Gastroesophageal sphincter (tissue), 4 donors: ENCODE results near the gene AEBP1. TPM values are rescaled to one million over a fixed set of nuclear protein-coding genes. Genes with fewer than 3 reads are reported as not detected.

Source experiments
- ATAC-seq: fragments of 150-250 bp; one replicate; pipeline ENCODE4 v1.9.1; 2016; ENCODE audit warnings: mild to moderate bottlenecking, moderate library complexity
- H3K27ac ChIP-seq, 4 donors: fragments of 200-600 bp; sonication (generic) in 3 of 4; 1 replicate in 3 of 4; 2 replicates in 1 of 4; pipeline ENCODE4 v1.5.1; 2016 to 2019
- H3K27me3 ChIP-seq: fragments of 200-600 bp; sonication (generic); one replicate; pipeline ENCODE4 v1.5.1; 2019
- H3K36me3 ChIP-seq, 2 donors: fragments of 200-600 bp; sonication (generic); one replicate each; pipeline ENCODE4 v1.5.1; 2019; ENCODE audit warnings: control low read depth in 1 of 2
- H3K4me1 ChIP-seq, 3 donors: fragments of 200-600 bp; sonication (generic); 1 replicate in 2 of 3; 2 replicates in 1 of 3; pipeline ENCODE4 v1.5.1; 2016 to 2019; ENCODE audit warnings: control low read depth in 2 of 3
- H3K4me3 ChIP-seq, 2 donors: fragments of 200-600 bp; sonication (generic); one replicate each; pipeline ENCODE4 v1.5.1; 2019; ENCODE audit warnings: mild to moderate bottlenecking in 1 of 2, moderate library complexity in 1 of 2
- H3K9me3 ChIP-seq, 3 donors: fragments of 200-600 bp; sonication (generic); one replicate each; pipeline ENCODE4 v1.5.1; 2017 to 2019; ENCODE audit warnings: control low read depth in 2 of 3
- EP300 ChIP-seq: sonication (generic); formaldehyde crosslinking; IDR thresholded peaks from one replicate; pipeline ENCODE4 v1.6.1; 2017; ENCODE audit warnings: antibody characterized with exemption, mild to moderate bottlenecking
- POLR2A ChIP-seq, 2 donors: fragments of 450-650 bp; IDR thresholded peaks; one replicate each; pipeline ENCODE4 v1.6.1; 2017; ENCODE audit warnings: antibody characterized with exemption in 2 of 2, mild to moderate bottlenecking in 2 of 2, moderate library complexity in 1 of 2
- POLR2AphosphoS5 ChIP-seq: sonication (generic); formaldehyde crosslinking; IDR thresholded peaks from one replicate; pipeline ENCODE4 v1.6.1; 2017; ENCODE audit warnings: antibody characterized with exemption
- WGBS, 2 donors: methylation state at CpG; one replicate each; pipeline ENCODE4 v1.1.5; 2018; ENCODE audit warnings: low coverage in 1 of 2; 5-methylcytosine and 5-hydroxymethylcytosine counted together
- total RNA-seq, 4 donors: library from RNA; depleted of rRNA; stranded (reverse); fragments of >200 nt; gene quantifications; one replicate each; pipeline ENCODE4 v1.1.0, GENCODE V29; 2016
- TF ChIP-seq, protein P1 (sequence below), 4 experiments: fragments of 200-600 bp in 2 of 4; fragments of 450-650 bp in 2 of 4; sonication (generic) in 1 of 4; IDR thresholded peaks; one replicate each; pipeline ENCODE4 v1.5.1; 2017 to 2019; ENCODE audit warnings: antibody characterized with exemption in 4 of 4, mild to moderate bottlenecking in 2 of 4, moderate library complexity in 2 of 4

AEBP1 gene
- total RNA-seq, 4 donors from 2014 or later: 101 to 248 (median 171) TPM

DNA sequence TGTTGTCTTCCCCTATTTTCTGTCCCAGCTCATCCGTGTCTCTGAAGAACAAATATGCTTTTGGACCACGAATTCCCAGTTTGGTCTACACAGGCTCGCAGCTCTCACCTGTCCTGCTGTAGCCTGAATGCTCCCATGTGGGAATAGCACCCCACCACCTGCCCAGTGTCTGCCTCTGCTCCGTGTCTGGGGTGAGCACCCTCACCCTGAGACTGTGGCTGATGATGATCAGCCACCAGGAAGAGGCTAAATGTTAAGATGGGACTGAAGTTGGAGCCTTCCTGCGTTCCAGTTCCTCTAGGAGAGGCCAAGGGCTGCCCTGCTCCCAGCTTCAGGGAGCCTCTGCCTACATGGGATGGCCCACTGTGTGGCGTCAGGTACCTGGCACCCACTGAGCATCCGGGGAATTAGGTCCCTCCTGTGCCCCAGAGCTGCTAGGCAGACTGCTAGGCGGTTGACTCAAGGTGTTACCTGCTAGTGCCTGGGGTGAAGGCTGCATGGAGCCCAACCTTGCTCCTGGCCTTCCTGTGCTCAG is 42.4 kb upstream of the AEBP1 start:
- WGBS, 2 donors: 72 to 80% methylated on average over 2 to 3 of the region's 8 CpGs
- H3K9me3 ChIP-seq: no peaks in the 10 kb centered on the region
- ATAC-seq: no peak
- H3K36me3 ChIP-seq: peaks cover 0 to 59% of the 10 kb centered on the region in 2 donors
- H3K27ac ChIP-seq: no peak overlapping the region
- peaks cover 0 to 45% (median 19%) of the 10 kb centered on the region in 3 donors for H3K4me1 ChIP-seq
- TF ChIP-seq POLR2AphosphoS5 (no peak), EP300 (no peak), POLR2A (IDR thresholded peaks at IDR 0.05) (no peak)
- TF ChIP-seq, protein P1, sequence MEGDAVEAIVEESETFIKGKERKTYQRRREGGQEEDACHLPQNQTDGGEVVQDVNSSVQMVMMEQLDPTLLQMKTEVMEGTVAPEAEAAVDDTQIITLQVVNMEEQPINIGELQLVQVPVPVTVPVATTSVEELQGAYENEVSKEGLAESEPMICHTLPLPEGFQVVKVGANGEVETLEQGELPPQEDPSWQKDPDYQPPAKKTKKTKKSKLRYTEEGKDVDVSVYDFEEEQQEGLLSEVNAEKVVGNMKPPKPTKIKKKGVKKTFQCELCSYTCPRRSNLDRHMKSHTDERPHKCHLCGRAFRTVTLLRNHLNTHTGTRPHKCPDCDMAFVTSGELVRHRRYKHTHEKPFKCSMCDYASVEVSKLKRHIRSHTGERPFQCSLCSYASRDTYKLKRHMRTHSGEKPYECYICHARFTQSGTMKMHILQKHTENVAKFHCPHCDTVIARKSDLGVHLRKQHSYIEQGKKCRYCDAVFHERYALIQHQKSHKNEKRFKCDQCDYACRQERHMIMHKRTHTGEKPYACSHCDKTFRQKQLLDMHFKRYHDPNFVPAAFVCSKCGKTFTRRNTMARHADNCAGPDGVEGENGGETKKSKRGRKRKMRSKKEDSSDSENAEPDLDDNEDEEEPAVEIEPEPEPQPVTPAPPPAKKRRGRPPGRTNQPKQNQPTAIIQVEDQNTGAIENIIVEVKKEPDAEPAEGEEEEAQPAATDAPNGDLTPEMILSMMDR (IDR thresholded peaks at IDR 0.05): no peak
- no peak overlapping the region for H3K4me3 ChIP-seq
- H3K27me3 ChIP-seq: no peaks in the 10 kb centered on the region

DNA sequence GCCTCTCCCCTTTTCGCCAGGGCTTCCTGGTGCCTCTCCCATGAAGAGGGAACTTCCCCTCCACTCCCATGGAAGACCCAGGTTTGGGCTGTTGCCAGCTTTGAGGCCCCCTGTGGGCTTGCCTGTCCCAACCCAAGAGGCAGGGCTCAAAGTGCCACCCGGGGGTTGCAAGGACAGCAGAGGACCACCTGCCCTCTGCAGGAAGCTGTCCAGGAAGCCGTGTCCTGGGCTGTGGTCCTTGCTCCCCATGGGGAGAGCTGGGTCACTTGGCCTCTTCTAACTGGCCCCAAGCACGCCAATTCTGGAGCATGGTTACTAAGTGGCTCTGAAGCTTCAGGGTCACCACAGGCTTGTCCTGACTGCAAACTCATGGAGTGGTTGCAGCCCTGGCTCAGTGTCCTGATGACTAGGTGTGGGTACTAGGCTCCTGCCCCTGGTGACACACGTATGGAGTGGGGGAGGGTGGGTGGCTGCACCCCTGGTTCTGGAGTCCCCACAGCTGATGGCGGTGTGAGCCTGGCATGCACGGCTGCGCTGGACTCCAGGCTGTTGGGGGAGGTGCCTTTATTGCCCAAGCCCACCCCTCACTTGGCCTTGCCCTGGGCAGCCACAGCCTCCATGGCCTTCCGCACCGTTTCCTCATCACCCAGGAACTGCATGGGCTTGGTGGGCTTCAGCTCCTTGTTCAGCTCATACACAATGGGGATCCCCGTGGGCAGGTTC is 41.8 kb upstream of the AEBP1 start:
- Histone ChIP-seq H3K4me3 (no peak overlapping the region), H3K27ac (peak overlapping the region in 1 of 4 donors; percentile 35), H3K4me1 (peaks cover 0 to 48% (median 19%) of the 10 kb centered on the region in 3 donors), H3K27me3 (no peaks in the 10 kb centered on the region), H3K36me3 (peaks cover 0 to 53% of the 10 kb centered on the region in 2 donors), H3K9me3 (no peaks in the 10 kb centered on the region)
- no peak for ATAC-seq
- WGBS, 2 donors: no CpG with 5 or more reads among the region's 11 CpGs
- TF ChIP-seq, protein P1 (IDR thresholded peaks at IDR 0.05): no peak
- TF ChIP-seq EP300 (no peak), POLR2AphosphoS5 (no peak), POLR2A (IDR thresholded peaks at IDR 0.05) (no peak)

DNA sequence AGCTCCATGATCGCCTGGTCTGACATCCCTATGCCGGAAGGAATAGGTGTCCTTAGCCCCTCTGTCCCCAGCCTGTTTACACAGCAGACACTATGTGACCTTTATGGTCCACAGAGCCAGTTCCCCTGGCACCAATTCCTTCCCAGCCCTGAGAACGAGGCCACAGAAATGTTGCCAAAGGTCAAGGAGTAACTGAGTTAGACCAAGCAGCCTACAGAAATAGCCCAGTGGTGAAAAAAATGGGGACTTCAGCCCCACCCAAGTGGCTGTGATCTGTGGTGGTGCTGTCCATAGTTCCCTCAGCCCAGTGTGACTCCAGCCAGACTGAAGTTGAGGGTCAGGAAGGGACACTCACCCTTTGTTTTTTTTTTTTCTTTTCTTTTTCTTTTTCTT is 41.2 kb upstream of the AEBP1 start:
- Histone ChIP-seq H3K36me3 (peaks cover 0 to 48% of the 10 kb centered on the region in 2 donors), H3K4me1 (peaks cover 0 to 53% (median 19%) of the 10 kb centered on the region in 3 donors), H3K4me3 (no peak overlapping the region), H3K27me3 (no peaks in the 10 kb centered on the region), H3K27ac (peak overlapping the region in 1 of 4 donors; percentile 35), H3K9me3 (no peaks in the 10 kb centered on the region)
- ATAC-seq: no peak
- TF ChIP-seq EP300 (no peak), POLR2AphosphoS5 (no peak), POLR2A (IDR thresholded peaks at IDR 0.05) (no peak)
- TF ChIP-seq, protein P1 (IDR thresholded peaks at IDR 0.05): no peak
- WGBS, 2 donors: no CpG with 5 or more reads among the region's 3 CpGs

DNA sequence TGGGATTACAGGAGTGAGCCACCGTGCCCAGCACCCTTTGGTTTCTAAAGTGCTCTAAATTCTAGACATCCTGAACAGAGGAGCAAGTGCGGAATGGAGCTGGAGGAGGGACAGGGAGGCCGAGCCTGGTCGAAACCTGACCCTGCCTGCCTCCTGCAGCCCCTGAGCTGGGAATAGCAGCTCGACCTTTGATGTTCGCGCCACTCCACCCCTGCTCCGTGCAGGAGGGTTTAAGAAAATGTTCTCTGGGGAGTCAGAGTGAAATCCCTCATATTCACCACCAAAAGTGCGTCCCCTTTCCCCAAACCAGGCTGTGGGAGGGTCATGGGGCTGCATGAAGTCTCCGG is 40.6 kb upstream of the AEBP1 start:
- ATAC-seq: no peak
- Histone ChIP-seq H3K27me3 (no peaks in the 10 kb centered on the region), H3K4me1 (peaks cover 0 to 58% (median 19%) of the 10 kb centered on the region in 3 donors), H3K9me3 (no peaks in the 10 kb centered on the region), H3K27ac (peak overlapping the region in 1 of 4 donors; percentile 27), H3K4me3 (no peak overlapping the region), H3K36me3 (peaks cover 0 to 41% of the 10 kb centered on the region in 2 donors)
- TF ChIP-seq POLR2AphosphoS5 (no peak), EP300 (no peak), POLR2A (IDR thresholded peaks at IDR 0.05) (no peak)
- TF ChIP-seq, protein P1 (IDR thresholded peaks at IDR 0.05): no peak
- 62% methylated on average over 6 of the region's 10 CpGs; no CpG with 5 or more reads in 1 of the 2 donors for WGBS, 2 donors
